SU-DHL-6 (cell line): Measurements from ENCODE around the gene SCT.

Experiments used
- CTCF ChIP-seq: fragments of 200-600 bp; sonication (generic); IDR thresholded peaks from one replicate; pipeline ENCODE4 v1.5.1; 2017; ENCODE audit warnings: antibody characterized with exemption, mild to moderate bottlenecking, low read length, moderate library complexity; ENCODE audit not compliant: insufficient read depth, poor library complexity, severe bottlenecking
- EZH2phosphoT487 ChIP-seq: fragments of 200-600 bp; sonication (generic), shearing (Covaris generic); conservative IDR thresholded peaks from 2 replicates; pipeline ENCODE4 v1.6.1; 2018; ENCODE audit warnings: mild to moderate bottlenecking, antibody characterized with exemption, low read length, moderate library complexity, mixed read lengths

GRCh38 chr11:629237-629583, 2.2 kb upstream of the SCT start:
- TF ChIP-seq CTCF (no peak), EZH2phosphoT487 (no peak)
